Chondrocyte (in vitro differentiated cells): ENCODE data around the gene GRM1. TPM values are rescaled to one million over a fixed set of nuclear protein-coding genes. Genes with fewer than 3 reads are reported as not detected.
"Not testable (repeated sequence)": the region's sequence is repeated elsewhere in the genome, so short reads cannot be mapped to it uniquely, and the experiment has no call there.

Experiments
- DNase-seq: peaks from one replicate; pipeline ENCODE4 v3.0.0; 2021; ENCODE audit warnings: mixed read lengths, low spot score
- H3K27ac Mint-ChIP-seq: one replicate; pipeline ENCODE4 v1.8.0; 2021; ENCODE audit warnings: mild to moderate bottlenecking, moderate library complexity, mixed read lengths; ENCODE audit not compliant: unreplicated experiment
- H3K27me3 Mint-ChIP-seq: 2 replicates; pipeline ENCODE4 v1.8.0; 2021; ENCODE audit warnings: low read depth, mixed read lengths
- H3K36me3 Mint-ChIP-seq: 2 replicates; pipeline ENCODE4 v1.8.0; 2021; ENCODE audit warnings: low read depth, mixed read lengths
- H3K4me1 Mint-ChIP-seq: 2 replicates; pipeline ENCODE4 v1.8.0; 2021; ENCODE audit warnings: low read depth, mild to moderate bottlenecking, mixed read lengths
- H3K4me3 Mint-ChIP-seq: one replicate; pipeline ENCODE4 v1.8.0; 2021; ENCODE audit warnings: mild to moderate bottlenecking, moderate library complexity, mixed read lengths; ENCODE audit not compliant: unreplicated experiment
- H3K9me3 Mint-ChIP-seq: 2 replicates; pipeline ENCODE4 v1.8.0; 2021; ENCODE audit warnings: low read depth, mixed read lengths
- total RNA-seq: library from RNA; stranded (reverse); gene quantifications from 3 replicates; pipeline ENCODE4 v1.2.1, GENCODE V29; 2021
- TF ChIP-seq, protein P1 (sequence below): fragments of 200-600 bp; sonication (generic); IDR thresholded peaks from 2 replicates; pipeline ENCODE4 v1.5.0; 2021; ENCODE audit warnings: antibody characterized with exemption, mild to moderate bottlenecking, moderate library complexity

Gene GRM1
- total RNA-seq, 1 donor from 2014 or later, result not detected

DNA sequence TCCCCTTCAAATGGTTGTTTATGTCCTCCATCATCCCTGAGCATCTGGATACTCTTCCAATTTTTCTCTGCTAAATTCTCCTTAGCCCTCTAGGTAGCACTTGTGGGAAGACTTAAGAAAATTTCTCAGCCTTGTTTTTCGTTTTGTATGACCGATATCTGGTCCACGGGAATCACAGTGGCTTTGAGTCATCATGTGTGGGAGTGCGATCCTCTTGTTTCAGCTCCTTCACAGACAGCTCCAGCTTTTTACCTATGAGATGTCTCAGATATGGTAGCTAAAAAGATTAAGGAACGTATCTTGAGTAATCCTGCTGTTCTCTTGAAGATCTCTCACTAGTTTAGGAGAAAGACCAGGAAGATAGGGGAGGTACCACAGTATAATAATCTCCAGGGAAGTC, 196.1 kb downstream of the GRM1 start:
- TF ChIP-seq, protein P1, sequence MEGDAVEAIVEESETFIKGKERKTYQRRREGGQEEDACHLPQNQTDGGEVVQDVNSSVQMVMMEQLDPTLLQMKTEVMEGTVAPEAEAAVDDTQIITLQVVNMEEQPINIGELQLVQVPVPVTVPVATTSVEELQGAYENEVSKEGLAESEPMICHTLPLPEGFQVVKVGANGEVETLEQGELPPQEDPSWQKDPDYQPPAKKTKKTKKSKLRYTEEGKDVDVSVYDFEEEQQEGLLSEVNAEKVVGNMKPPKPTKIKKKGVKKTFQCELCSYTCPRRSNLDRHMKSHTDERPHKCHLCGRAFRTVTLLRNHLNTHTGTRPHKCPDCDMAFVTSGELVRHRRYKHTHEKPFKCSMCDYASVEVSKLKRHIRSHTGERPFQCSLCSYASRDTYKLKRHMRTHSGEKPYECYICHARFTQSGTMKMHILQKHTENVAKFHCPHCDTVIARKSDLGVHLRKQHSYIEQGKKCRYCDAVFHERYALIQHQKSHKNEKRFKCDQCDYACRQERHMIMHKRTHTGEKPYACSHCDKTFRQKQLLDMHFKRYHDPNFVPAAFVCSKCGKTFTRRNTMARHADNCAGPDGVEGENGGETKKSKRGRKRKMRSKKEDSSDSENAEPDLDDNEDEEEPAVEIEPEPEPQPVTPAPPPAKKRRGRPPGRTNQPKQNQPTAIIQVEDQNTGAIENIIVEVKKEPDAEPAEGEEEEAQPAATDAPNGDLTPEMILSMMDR, result no peak
- Mint-ChIP-seq H3K27me3 (peaks cover 7% of the 10 kb centered on the region), H3K9me3 (no peaks in the 10 kb centered on the region), H3K36me3 (no peaks in the 10 kb centered on the region), H3K27ac (no peak overlapping the region), H3K4me3 (no peak overlapping the region), H3K4me1 (no peaks in the 10 kb centered on the region)
- DNase-seq, result no peak

DNA sequence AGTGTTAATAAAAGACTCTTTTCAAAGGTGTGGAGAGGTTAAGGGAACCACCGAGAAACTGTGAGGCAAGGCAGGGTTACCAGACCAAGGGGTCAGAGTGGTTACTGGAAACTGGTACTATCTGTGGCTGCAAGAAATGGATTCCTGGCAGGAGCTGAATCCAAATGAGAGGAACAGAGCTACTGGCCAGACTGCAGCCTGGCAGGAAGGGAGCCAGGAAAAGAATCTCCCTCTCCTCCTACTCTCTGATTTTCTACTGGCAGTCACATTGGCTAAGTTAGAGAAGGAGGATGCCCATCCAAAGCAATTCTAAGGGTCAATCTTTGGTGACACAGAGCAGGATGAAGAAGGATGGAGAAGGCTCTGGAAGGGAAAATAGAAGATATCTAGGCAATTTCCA, 211.5 kb downstream of the GRM1 start:
- Mint-ChIP-seq H3K36me3 (peaks cover 1% of the 10 kb centered on the region), H3K4me1 (no peaks in the 10 kb centered on the region), H3K27me3 (peaks cover 10% of the 10 kb centered on the region), H3K9me3 (peaks cover 9% of the 10 kb centered on the region), H3K27ac (no peak overlapping the region), H3K4me3 (no peak overlapping the region)
- TF ChIP-seq, protein P1, result no peak
- DNase-seq, result no peak

DNA sequence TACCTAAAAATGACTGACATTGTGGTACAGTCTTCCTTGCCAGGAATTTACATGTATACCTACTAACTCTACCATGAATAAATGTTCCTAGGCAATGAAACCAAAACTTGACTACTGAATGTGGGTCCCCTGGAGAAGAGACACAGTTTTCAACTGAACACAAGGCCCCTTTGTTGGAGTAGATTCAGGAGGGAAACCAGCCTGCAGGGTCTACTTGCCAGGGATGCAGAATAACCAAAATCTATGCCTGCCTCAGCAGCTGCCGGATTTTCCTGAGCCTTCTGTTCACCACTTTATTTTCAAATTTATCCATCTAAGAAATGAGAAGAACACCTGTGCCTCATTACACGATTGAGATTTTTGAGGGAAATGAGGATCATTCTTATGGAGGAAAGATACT, 211.9 kb downstream of the GRM1 start:
- H3K27me3 Mint-ChIP-seq, result peaks cover 10% of the 10 kb centered on the region
- TF ChIP-seq, protein P1, result no peak

DNA sequence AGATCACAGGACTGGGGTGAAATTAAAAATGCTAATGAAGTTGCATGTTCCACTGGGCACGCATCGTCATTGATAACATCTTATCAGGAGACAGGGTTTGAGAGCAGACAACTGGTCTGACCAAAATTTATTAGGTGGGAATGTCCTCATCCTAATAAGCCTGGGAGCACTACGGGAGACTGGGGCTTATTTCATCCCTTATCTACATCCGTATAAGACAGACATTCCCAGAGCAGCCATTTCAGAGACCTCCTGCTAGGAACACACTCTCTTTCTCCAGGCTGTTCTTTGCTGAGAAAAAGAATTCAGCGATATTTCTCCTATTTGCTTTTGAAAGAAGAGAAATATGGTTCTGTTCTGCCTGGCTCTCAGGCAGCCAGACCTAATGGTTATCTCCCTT, 214.8 kb downstream of the GRM1 start:
- not testable (repeated sequence) for H3K9me3 Mint-ChIP-seq

More for the DNA sequence above, 211.9 kb downstream of the GRM1 start:
- H3K4me1 Mint-ChIP-seq, result no peaks in the 10 kb centered on the region
- H3K27ac Mint-ChIP-seq, result no peak overlapping the region
- peaks cover 1% of the 10 kb centered on the region for H3K36me3 Mint-ChIP-seq
- peaks cover 9% of the 10 kb centered on the region for H3K9me3 Mint-ChIP-seq
- H3K4me3 Mint-ChIP-seq, result no peak overlapping the region
- DNase-seq, result no peak

DNA sequence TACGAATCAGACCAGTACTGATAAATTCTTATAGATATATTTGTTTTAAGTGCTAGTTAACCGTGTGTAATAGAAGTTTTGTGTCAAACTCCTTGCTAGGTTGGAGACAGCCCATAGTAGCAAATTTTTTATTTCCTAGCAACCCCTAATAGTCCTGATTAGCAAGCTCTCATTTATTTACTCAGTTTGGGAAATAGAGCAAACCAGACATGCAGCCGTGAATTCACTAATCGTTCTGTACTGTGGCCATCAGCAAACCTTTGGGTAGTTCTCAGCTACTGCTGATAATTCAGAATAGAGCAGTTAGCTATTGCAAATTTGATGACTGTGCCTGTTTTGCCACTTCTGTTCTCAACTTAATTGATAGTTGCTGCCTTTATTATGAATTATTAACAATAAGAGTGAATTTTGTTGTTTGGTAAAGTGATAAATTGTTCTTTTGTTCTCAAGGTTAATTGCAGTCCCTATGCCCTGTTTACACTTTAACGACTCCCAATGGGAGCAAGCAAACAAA, 215.8 kb downstream of the GRM1 start:
- H3K27ac Mint-ChIP-seq, result no peak overlapping the region
- no peak for DNase-seq
- H3K27me3 Mint-ChIP-seq, result peaks cover 9% of the 10 kb centered on the region
- TF ChIP-seq, protein P1, result no peak
- H3K9me3 Mint-ChIP-seq, result peaks cover 9% of the 10 kb centered on the region
- peaks cover 1% of the 10 kb centered on the region for H3K36me3 Mint-ChIP-seq
- no peaks in the 10 kb centered on the region for H3K4me1 Mint-ChIP-seq
- no peak overlapping the region for H3K4me3 Mint-ChIP-seq

More for the DNA sequence above, 214.8 kb downstream of the GRM1 start:
- peaks cover 12% of the 10 kb centered on the region for H3K27me3 Mint-ChIP-seq
- not testable (repeated sequence) for H3K36me3 Mint-ChIP-seq, H3K27ac Mint-ChIP-seq, H3K4me3 Mint-ChIP-seq, DNase-seq, H3K4me1 Mint-ChIP-seq

DNA sequence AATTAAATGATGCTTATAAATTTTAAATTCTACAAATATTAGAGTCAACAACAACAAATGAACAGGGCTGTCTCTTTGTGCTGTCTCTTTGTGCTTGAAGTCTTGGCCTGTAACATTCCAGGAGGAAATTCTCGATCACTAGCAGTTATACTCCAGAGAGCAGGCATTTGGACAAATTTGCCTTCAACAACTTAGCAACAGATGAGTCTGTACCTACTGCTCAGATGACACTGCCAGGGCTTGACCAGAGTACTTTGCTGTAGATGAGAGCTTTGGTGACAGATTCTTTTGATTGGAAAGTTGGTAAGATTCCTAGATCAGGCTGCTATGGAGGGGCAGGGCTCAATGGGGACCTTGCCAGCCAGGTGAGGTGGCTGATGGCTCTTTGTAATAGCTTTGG, 217.2 kb downstream of the GRM1 start:
- Mint-ChIP-seq H3K9me3 (peaks cover 9% of the 10 kb centered on the region), H3K4me3 (no peak overlapping the region), H3K27ac (no peak overlapping the region), H3K4me1 (no peaks in the 10 kb centered on the region), H3K27me3 (peaks cover 9% of the 10 kb centered on the region), H3K36me3 (peaks cover 1% of the 10 kb centered on the region)
- no peak for DNase-seq
- TF ChIP-seq, protein P1, result no peak
